ENCODE data around the gene PRR36.
"Not testable (repeated sequence)": the region's sequence is repeated elsewhere in the genome, so short reads cannot be mapped to it uniquely, and the experiment has no call there.

Gene PRR36

DNA sequence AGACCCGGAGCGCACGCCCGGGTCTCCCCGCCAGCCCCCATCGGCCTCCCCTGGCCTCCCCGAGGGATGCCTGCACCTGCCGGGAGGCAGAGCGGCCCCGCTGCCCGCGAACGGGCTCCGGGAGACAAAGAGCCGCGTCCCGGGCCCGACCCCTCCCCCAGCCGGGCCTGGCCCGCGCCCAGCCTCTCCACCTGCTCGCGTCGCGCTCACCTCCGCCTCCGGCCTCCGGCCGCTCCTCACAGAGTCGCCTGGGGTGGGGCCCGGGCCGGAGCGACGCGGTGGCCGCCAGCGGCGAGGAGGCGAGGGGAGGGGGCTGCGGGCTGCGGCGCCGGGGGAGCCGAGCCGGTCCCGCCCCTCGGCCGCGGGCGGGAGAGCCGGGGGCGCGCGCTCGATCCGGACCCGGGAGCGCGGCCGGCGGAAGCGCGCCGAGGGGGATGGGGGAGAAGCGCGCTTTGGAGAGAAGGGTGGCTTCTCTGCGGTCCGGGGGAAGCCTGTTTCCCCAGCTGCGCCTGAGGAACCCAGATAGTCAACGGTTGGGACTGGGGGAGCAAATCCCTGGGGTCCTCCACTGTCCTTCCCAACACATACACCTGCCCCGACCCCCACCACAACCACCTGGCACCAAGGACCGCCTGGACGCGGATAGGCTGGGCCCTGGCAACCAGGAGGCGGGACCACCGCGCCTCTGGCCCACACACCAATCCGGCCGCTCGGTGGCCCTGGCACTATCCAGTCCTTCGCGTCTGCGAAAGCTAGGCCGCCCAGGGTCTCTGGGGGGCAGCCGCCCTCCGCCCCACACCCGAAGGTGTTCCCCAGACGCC is at the start of gene PRR36:
TSS of gene PRR36 (minus strand) at position 315 of the 821 bp plus-strand sequence. CDS start 701 bp downstream, outside the sequence.
- no peak for DNase-seq (ENCODE audit: low read depth in 2 of 2)

GRCh38 chr19:7923295-7924191 is 49.4 kb upstream of the PRR36 start:
- DNase-seq (ENCODE audit: low read depth in 2 of 2): no peak

DNA sequence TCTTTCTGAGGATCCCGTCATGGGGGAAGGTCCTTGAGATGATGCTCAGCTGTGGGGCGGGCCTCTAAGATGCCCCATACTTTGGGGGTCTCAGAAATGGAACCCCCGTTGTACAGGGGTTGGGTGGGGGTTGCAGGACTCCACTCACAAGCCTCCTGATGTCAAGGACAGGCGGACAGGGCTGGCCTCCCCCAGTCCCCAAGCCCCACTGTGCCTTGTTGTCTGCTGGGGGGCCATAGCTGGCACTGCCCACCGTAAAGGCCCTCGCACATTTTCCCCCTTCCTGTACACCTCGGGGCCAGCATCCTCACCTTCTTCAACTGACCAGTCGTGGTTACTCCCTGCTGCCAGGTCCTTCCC is 48.6 kb upstream of the PRR36 start:
- DNase-seq (ENCODE audit: low read depth in 2 of 2): no peak

DNA sequence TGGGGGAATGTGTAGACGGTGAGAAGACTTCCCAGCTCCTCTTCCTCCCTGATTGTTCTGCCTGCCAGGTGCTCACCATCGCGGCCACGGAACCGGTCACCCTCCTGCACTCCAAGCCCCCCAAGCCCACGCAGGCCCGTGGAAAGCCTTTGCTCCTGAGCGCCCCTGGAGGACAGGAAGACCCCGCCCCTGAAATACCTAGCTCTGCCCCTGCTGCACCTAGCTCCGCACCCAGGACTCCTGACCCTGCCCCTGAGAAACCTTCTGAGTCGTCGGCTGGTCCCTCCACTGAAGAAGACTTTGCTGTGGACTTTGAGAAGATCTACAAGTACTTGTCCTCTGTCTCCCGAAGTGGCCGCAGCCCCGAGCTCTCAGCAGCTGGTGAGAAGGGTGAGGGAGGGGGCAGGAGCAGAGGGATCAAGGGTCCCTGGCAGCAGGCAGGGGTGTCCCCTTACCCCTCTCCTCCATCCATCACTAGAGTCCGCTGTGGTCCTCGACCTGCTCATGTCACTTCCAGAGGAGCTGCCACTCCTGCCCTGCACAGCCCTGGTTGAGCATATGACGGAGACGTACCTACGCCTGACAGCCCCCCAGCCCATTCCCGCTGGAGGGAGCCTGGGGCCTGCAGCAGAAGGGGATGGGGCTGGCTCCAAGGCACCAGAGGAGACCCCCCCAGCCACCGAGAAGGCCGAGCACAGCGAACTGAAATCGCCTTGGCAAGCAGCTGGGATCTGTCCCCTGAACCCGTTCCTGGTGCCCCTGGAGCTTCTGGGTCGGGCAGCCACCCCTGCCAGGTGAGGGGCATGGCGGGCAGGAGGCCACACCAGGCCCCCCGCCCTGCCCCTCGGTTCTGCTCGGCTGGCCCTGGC is 48.0 kb upstream of the PRR36 start:
- no peak for DNase-seq (ENCODE audit: low read depth in 2 of 2)

- no peak for DNase-seq (ENCODE audit: low read depth in 2 of 2)
Observed at GRCh38 chr19:7921302-7921966, 47.2 kb upstream of the PRR36 start.

DNA sequence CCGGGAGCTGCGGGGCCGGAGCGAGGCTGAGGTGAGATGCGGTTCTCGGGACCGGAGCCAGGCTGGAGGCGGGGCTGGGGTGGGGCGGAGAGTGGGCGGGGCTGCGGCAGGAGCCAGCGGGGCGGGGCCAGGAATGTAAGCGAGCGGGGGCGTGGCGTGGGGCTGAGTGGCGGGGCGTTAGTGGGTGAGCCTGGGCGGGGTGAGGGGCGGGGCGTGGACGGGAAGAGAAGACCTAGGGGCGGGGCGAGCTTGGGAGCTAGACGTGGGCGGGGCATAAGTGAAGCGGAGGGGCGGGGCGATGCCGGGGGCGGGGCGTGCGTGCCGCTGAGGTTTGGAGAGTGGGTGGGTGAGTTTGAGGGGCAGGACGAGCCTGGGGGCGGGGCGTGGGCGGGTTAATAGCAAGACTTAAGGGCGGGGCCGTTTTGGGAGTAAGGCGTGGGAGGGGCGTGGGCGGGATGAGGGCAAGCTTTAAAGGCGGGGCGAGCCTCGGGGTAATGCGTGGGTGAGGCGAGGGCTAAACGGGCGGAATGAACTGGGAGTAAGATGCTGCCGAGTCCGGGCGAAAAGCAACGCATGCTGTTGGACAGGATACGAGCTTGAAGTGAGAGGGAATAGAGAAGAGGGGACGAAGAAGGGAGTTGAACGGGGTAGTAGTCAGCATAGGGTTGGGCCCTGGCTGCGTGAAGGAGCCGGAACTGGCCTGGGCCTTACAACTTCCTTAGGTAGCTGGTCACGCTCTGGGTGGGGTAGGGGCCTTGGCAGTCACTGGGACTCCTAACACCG is 46.5 kb upstream of the PRR36 start:
- DNase-seq (ENCODE audit: low read depth in 2 of 2): peak; percentile 95 to 96

DNA sequence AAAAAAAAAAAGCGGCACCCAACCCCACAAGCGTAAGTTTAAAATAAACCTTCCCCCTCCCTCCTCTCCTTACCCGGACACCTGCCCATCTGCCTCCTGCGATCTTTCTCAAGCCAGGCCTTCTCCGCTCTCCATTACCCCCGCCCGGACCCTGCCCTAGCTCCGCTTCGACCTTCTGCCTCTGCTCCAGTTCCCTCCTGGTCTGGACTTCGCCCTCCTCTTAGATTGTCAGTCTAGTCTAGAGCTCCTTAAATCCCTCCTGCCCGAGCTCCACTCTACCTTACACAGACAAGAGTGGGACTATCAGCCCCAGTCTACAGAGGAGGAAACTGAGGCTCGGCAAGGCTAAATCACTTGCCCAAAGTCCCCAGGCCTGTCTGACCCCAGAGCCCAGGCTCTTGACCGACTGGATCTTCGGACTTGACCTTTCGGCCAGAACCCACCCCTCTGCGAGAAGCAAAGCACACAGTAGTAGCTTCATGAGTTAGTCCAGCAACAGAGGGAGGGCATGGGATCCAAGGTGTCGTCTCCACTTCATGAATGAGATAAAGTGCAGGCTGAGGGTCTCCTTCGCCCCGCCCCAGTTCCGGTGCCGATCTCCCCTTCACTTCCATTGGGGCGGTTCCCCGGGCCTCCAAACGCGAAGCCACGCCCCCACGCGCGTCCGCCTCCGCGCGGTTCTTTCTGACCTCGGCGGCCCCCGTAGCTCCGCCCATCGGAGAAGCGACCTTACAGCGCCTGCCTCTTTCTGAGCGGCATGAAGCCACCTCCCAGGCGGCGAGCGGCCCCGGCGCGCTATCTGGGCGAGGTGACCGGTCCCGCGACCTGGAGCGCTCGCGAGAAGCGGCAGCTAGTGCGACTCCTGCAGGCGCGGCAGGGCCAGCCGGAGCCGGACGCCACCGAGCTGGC is 45.7 kb upstream of the PRR36 start, which contains the start of gene SNAPC2:
TSS of gene SNAPC2 (plus strand) at position 729 of the 909 bp plus-strand sequence. CDS start at position 758, 29 bp downstream.
- peak; percentile 93 to 95 for DNase-seq (ENCODE audit: low read depth in 2 of 2)

DNA sequence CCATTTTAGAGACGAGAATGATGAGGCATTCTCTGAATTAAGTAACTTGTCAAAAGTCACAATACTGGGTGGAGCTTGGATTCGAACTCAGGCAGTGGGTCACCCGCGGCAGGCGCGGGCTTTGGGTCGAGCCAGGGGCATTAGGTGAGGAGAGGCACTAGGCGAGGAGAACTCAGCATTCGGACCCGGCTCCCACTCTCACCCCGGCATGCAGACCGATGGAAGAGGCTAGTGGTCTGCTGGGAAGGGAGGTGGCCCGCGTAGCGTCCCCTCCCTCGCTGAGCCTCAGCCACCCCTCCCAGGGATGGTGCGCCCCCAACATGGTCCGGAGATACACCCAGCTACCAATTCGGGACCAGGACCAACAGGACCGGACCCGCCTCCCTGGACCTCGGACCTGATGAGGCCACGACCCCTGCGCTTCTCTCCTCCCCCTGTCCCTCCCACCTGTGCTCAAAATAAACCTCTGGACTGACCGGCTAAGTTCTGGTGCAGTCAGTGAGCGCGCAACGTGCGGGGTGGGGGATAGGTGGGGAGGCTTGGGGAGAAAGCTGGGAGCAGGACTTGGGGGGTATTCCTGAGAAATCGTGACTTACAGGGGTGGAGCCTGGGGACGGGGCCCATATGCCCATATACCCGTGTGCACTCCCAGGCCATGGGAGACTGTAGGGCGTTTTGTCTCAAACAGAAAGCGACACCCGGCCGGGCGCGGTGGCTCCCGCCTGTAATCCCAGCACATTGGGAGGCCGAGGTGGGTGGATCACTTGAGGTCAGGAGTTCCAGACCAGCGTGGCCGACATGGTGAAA is 44.6 kb upstream of the PRR36 start:
- DNase-seq (ENCODE audit: low read depth in 2 of 2): no peak

DNA sequence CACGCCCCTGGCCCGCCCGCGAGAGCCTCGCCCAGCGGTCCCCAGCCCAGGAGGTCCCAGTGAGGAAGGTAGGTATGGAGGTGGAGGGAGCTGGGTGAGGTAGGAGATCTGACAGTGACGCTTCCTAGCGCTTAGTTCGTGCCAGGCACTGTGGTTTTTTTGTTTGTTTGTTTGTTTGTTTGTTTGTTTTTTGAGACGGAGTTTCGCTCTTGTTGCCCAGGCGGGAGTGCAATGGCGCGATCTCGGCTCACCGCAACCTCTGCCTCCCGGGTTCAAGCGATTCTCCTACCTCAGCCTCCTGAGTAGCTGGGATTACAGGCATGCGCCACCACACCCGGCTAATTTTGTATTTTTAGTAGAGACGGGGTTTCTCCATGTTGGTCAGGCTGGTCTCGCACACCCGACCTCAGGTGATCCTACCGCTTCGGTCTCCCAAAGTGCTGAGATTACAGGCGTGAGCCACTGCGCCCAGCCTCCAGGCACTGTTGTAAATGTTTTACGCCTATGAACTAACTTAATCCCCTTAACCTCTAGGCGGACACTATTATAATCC is 43.9 kb upstream of the PRR36 start:
- not testable (repeated sequence) for DNase-seq (ENCODE audit: low read depth in 2 of 2)

DNA sequence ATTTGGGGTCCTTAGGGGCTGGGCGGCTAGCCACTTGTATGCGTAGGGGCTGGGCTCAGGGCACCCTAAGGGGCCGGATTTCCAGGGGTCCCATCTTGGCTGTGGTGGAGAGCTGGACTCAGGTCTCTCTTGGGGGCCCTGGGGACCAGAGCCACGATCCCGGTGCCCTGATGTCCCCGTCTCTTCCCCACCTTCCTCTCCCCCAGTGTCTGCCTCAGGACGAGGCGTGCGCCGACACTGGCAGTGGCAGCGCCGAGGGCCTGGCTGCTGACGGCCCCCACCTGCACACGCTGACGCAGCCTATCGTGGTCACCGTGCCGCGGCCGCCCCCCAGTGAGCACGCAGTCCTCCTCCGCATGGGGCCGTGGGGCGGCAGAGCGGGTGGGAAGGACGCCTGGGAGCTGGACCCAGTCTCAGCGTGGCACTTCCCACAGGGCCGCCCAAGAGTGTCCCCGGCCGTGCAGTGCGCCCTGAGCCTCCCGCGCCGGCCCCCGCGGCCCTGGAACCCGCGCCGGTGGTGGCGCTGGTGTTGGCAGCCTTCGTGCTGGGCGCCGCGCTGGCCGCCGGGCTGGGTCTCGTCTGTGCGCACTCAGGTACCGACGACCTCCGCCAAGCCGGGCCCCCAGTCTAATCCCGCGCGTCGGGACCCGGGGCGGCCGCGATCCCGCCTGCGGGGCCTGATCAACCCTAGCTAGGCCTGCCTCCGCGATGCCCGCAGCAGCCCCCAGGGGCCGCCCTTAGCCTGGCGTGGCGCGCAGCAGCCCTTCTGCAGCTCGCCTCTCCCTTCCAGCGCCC is 43.3 kb upstream of the PRR36 start:
- peak in 1 of 2 donors; percentile 48 for DNase-seq (ENCODE audit: low read depth in 2 of 2)

GRCh38 chr19:7916955-7917266 is 42.7 kb upstream of the PRR36 start:
- DNase-seq (ENCODE audit: low read depth in 2 of 2): no peak

GRCh38 chr19:7916103-7916954 is 42.1 kb upstream of the PRR36 start:
- peak; percentile 36 to 53 for DNase-seq (ENCODE audit: low read depth in 2 of 2)

- no peak for DNase-seq (ENCODE audit: low read depth in 2 of 2)
Observed at GRCh38 chr19:7915250-7916102, 41.3 kb upstream of the PRR36 start.

- DNase-seq (ENCODE audit: low read depth in 2 of 2): no peak
Observed at GRCh38 chr19:7914598-7915045, 40.4 kb upstream of the PRR36 start, which contains the start of gene TGFBR3L. Gene TGFBR3L (plus strand): TSS chr19:7914830.

DNA sequence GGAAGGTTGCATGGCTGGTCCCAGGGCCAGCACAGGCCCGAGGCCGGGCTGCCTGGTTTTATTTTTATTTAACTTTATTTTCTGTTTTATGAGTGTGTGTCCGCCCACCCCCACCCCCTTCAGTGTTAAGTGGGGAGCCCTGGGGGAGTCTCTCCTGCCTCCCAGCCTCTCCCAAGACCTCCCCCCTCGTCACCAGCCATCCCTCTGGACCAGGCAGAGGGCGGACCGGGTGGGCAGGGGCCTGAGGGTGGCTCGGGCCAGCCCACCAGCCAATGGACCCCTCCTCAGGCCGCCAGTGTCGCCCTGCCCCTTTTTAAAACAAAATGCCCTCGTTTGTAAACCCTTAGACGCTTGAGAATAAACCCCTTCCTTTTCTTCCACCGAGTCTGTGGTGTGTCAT is 39.9 kb upstream of the PRR36 start:
- DNase-seq (ENCODE audit: low read depth in 2 of 2): no peak
